AG09309 (cell line): ENCODE data around the gene CA10.

ENCODE experiments used
- DNase-seq: peaks from one replicate; pipeline ENCODE4 v3.0.0-alpha.2; 2010; ENCODE audit warnings: low read depth
- H3K4me3 ChIP-seq: 2 replicates; pipeline ENCODE4 v1.5.1; 2011; ENCODE audit warnings: mild to moderate bottlenecking, low read depth, low read length, moderate library complexity; ENCODE audit not compliant: control insufficient read depth
- TF ChIP-seq, protein P1 (sequence below): IDR thresholded peaks from 2 replicates; pipeline ENCODE4 v1.5.1; 2011; ENCODE audit warnings: mild to moderate bottlenecking, low read depth, low read length, inconsistent platforms; ENCODE audit not compliant: insufficient read depth, control insufficient read depth; ENCODE audit errors: missing control alignments

CA10 gene

DNA sequence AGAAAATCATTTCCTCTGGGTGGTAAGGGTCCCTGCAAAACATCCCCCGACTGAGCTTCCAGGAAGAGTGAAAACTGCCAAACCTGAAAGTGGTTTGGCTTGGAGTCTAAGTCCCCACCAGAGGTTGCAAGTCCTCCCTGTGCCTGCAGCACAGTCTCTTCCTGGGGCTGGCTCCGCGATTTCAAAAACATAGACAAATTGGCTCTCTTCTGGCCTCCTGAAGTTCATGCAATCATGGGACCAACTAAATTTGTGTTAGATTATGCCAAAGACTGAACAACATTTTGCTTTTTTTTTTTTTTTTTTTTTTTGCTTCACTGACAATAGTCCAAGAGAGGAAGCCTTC is 447.9 kb downstream of the CA10 start:
- no peak for DNase-seq
- TF ChIP-seq, protein P1, sequence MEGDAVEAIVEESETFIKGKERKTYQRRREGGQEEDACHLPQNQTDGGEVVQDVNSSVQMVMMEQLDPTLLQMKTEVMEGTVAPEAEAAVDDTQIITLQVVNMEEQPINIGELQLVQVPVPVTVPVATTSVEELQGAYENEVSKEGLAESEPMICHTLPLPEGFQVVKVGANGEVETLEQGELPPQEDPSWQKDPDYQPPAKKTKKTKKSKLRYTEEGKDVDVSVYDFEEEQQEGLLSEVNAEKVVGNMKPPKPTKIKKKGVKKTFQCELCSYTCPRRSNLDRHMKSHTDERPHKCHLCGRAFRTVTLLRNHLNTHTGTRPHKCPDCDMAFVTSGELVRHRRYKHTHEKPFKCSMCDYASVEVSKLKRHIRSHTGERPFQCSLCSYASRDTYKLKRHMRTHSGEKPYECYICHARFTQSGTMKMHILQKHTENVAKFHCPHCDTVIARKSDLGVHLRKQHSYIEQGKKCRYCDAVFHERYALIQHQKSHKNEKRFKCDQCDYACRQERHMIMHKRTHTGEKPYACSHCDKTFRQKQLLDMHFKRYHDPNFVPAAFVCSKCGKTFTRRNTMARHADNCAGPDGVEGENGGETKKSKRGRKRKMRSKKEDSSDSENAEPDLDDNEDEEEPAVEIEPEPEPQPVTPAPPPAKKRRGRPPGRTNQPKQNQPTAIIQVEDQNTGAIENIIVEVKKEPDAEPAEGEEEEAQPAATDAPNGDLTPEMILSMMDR, result no peak
- no peak overlapping the region for H3K4me3 ChIP-seq

DNA sequence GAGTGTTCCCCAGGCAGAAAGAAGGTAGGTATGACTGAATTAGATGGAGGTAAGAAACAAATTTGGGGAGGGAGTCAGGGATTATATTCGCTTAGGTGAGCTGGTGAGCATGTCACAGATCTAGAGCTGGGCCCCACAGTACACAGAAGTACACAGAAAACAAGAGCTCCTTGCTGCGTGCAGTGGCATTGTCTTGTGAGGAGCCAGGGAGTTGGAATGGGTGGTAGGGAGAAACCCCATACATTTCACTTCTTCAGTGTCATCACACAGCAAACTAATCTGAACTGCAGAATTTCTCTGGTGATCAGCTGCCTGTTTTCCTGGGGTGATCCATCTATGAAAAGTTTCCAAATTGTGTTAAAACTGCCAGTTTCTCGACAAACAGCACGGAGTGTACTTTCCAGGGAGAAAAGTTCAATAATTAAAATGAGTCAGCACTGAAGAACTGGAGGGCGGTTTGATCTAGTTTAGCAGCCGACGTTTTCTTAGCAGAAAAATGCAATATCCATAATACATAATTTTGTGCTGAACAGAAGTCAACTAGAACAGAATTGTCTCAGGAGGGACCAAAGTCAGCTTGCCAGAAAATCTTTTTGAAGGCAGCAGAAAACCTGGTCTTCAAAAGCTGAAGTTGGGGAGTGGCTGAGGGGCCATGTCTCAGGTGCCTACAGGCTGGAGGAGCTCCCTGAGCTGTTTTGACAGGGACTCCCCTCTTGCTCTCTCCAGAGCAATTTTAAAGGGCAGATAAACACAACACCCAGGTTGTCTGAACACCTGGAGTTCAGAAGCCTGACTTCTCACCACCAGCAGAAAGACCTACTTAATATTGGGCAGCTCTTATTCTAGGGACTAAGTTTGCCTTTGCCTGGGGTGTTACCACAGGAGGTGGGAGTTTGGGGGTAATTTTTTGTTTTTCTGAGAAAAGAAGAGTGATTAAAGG is 448.6 kb downstream of the CA10 start:
- no peak for DNase-seq
- no peak overlapping the region for H3K4me3 ChIP-seq
- TF ChIP-seq, protein P1, result no peak

DNA sequence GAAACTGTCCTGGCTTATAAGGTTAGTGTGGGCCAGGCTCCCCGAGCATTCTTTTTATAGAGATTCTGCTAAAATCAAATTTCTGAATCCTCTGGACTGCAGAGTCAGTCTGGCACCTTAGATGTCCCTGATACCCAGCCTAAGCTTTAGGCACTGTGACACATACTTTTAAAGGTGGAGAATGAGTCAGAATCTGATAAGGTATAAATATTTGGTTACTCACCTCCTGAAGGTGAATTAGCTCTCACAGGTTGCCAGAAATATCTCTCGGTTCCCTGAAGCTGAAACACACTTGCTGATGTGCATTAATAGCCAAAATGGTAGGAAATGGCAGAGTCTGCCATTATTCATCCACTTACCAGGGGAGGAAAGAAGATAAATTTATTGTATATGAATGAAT is 451.3 kb downstream of the CA10 start:
- TF ChIP-seq, protein P1, result no peak
- DNase-seq, result no peak

DNA sequence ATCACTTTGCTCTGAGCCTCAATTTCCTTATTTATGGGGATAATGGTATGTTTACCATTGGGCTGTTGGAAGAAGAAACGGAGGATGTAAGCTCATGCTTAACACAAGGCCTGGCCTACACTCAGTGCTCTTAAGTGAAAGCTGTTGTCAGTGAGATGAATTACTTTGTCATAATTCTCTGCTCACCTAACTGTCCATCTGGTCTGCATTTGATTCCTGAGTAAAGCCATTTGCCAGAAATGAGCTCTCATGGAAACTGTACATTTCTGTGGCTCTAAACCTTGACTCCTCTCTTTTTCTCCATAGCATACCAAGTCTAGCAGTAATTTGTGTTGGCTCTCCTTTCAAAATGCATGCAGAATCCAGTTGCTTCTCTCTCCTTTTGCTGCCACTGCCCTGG is 452.4 kb downstream of the CA10 start:
- no peak overlapping the region for H3K4me3 ChIP-seq
- DNase-seq, result no peak
- TF ChIP-seq, protein P1, result no peak

More for the DNA sequence above, 451.3 kb downstream of the CA10 start:
- H3K4me3 ChIP-seq, result no peak overlapping the region

DNA sequence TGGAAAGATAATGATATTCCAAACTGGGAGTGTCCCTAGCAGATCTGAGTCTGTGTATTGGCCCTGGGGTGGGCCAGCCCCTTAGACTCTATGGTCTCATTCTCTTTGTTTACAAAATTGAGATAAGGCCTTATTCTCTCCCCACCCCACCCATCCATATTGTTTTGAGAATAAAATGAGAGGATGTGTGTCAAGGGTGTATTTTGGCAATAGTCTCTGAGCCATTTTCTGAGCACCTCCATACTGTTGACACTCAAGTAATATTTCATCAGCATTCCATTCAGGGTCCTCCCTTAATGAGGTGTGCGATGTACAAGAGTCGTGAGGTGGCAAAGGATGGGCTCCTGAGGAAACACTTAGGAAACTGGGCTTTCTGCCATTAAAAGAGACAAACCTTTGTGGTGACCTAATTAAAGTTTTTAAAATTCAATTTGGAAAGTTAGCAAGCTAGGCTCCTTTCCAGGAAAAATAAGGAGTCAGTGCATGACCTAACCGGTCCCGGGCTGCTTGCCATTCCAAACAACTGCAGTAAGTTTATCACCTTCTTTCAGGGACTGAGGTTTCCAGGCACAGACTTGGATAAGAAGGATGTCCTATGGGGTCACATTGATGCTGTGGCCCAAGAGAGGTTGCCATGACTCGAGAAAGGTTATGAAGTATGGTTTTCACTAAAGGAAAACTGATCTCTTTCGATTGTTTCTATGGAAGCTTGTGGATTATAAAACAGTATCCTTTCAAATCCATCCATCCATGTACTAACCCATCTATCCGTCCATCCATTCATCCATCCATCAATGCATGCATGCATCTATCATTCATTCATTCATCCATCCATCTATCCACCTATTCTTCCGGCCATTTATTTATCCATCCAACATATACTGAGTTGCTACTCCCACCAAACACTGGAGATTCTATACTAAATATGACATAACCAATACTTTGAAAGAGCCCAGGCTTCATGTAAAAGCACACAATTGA is 454.9 kb downstream of the CA10 start:
- no peak for DNase-seq
- TF ChIP-seq, protein P1, result no peak
- H3K4me3 ChIP-seq, result no peak overlapping the region

DNA sequence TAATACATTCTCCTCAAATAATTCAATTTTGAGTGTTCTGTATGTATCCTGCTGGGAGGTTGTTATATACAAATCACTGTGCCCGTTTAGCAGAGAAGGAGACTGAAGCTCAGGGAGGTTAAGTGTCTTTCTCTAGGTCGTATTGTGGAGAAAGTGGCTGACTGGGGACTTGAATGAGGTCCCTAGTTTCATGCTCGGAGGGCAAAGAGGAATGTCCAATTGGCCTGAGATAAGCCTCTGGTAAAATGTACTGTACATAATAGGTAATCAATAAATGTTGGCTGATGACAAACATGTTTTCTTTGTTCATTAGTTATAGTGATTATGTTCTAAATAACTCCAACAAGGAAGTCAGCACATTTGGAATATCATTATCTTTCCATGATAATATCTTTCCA is 455.6 kb downstream of the CA10 start:
- TF ChIP-seq, protein P1, result no peak
- H3K4me3 ChIP-seq, result no peak overlapping the region
- DNase-seq, result no peak
